Stimulated activated CD8-positive, alpha-beta memory T cell treated with anti-CD3 and anti-CD28 coated beads, Interleukin-15, amount 100 ng/mL, for 1 hour (primary cell): ENCODE results near the gene ATP8B4.

Source experiments
- DNase-seq: peaks from one replicate; pipeline ENCODE4 v3.0.0-alpha.2; 2020; ENCODE audit warnings: low read depth

The ATP8B4 gene

GRCh38 chr15:49809894-49810609 is 309.0 kb downstream of the ATP8B4 start:
- no peak for DNase-seq

GRCh38 chr15:49808341-49808740 is 310.7 kb downstream of the ATP8B4 start:
- DNase-seq, result no peak
